Neural crest cell (in vitro differentiated cells): ENCODE data around the gene PREX1. TPM values are rescaled to one million over a fixed set of nuclear protein-coding genes. Genes with fewer than 3 reads are reported as not detected.

Experiments used
- DNase-seq: peaks from one replicate; pipeline ENCODE4 v3.0.0; 2021; ENCODE audit warnings: low read depth, mixed read lengths, low spot score
- H3K27ac Mint-ChIP-seq: one replicate; pipeline ENCODE4 v1.8.0; 2021; ENCODE audit warnings: mild to moderate bottlenecking, mixed read lengths; ENCODE audit not compliant: unreplicated experiment
- H3K27me3 Mint-ChIP-seq: 2 replicates; pipeline ENCODE4 v1.8.0; 2021; ENCODE audit warnings: low read depth, mild to moderate bottlenecking, mixed read lengths
- H3K36me3 Mint-ChIP-seq: 2 replicates; pipeline ENCODE4 v1.8.0; 2021; ENCODE audit warnings: low read depth, mild to moderate bottlenecking, mixed read lengths
- H3K4me1 Mint-ChIP-seq: 2 replicates; pipeline ENCODE4 v1.8.0; 2021; ENCODE audit warnings: mixed read lengths
- H3K4me3 Mint-ChIP-seq: one replicate; pipeline ENCODE4 v1.8.0; 2021; ENCODE audit warnings: mild to moderate bottlenecking, mixed read lengths
- H3K9me3 Mint-ChIP-seq: 2 replicates; pipeline ENCODE4 v1.8.0; 2021; ENCODE audit warnings: mixed read lengths
- CTCF ChIP-seq: fragments of 200-600 bp; sonication (generic); conservative IDR thresholded peaks from 2 replicates; pipeline ENCODE4 v1.5.0; 2021; ENCODE audit warnings: antibody characterized with exemption, mild to moderate bottlenecking
- total RNA-seq: library from RNA; stranded (reverse); gene quantifications from 2 replicates; pipeline ENCODE4 v1.2.1, GENCODE V29; 2021

PREX1 gene
- total RNA-seq, 1 donor from 2014 or later: 72.4 TPM

- no peak for DNase-seq
- no peaks in the 10 kb centered on the region for H3K9me3 Mint-ChIP-seq
- no peak overlapping the region for H3K4me3 Mint-ChIP-seq
- no peaks in the 10 kb centered on the region for H3K27me3 Mint-ChIP-seq
- H3K36me3 Mint-ChIP-seq: peaks cover 39% of the 10 kb centered on the region
- TF ChIP-seq CTCF: no peak
- peaks cover 13% of the 10 kb centered on the region for H3K4me1 Mint-ChIP-seq
- peak overlapping the region; percentile 65 for H3K27ac Mint-ChIP-seq
Observed at GRCh38 chr20:48658505-48658904, 169.3 kb downstream of the PREX1 start.

GRCh38 chr20:48658198-48658476 lies 169.7 kb downstream of the PREX1 start:
- peaks cover 39% of the 10 kb centered on the region for H3K36me3 Mint-ChIP-seq
- H3K27me3 Mint-ChIP-seq: no peaks in the 10 kb centered on the region
- no peak for DNase-seq
- no peak for TF ChIP-seq CTCF
- no peaks in the 10 kb centered on the region for H3K9me3 Mint-ChIP-seq
- peak overlapping the region; percentile 65 for H3K27ac Mint-ChIP-seq
- H3K4me3 Mint-ChIP-seq: no peak overlapping the region
- H3K4me1 Mint-ChIP-seq: peaks cover 13% of the 10 kb centered on the region

GRCh38 chr20:48657426-48658197 lies 170.2 kb downstream of the PREX1 start:
- no peak overlapping the region for H3K27ac Mint-ChIP-seq
- peaks cover 36% of the 10 kb centered on the region for H3K36me3 Mint-ChIP-seq
- H3K9me3 Mint-ChIP-seq: no peaks in the 10 kb centered on the region
- peak overlapping the region; percentile 11 for H3K4me3 Mint-ChIP-seq
- DNase-seq: peak; percentile 68
- H3K4me1 Mint-ChIP-seq: peaks cover 13% of the 10 kb centered on the region
- H3K27me3 Mint-ChIP-seq: no peaks in the 10 kb centered on the region
- TF ChIP-seq CTCF: peak; percentile 97

- no peaks in the 10 kb centered on the region for H3K27me3 Mint-ChIP-seq
- DNase-seq: peak; percentile 37
- H3K4me1 Mint-ChIP-seq: peaks cover 13% of the 10 kb centered on the region
- H3K36me3 Mint-ChIP-seq: peaks cover 36% of the 10 kb centered on the region
- H3K9me3 Mint-ChIP-seq: no peaks in the 10 kb centered on the region
- peak overlapping the region; percentile 57 for H3K27ac Mint-ChIP-seq
- TF ChIP-seq CTCF: peak; percentile 39
- no peak overlapping the region for H3K4me3 Mint-ChIP-seq
Observed at GRCh38 chr20:48656661-48657211, 171.1 kb downstream of the PREX1 start.

- H3K9me3 Mint-ChIP-seq: no peaks in the 10 kb centered on the region
- no peaks in the 10 kb centered on the region for H3K27me3 Mint-ChIP-seq
- peaks cover 33% of the 10 kb centered on the region for H3K36me3 Mint-ChIP-seq
- TF ChIP-seq CTCF: no peak
- no peak overlapping the region for H3K4me3 Mint-ChIP-seq
- H3K27ac Mint-ChIP-seq: no peak overlapping the region
- DNase-seq: no peak
- H3K4me1 Mint-ChIP-seq: peaks cover 13% of the 10 kb centered on the region
Observed at GRCh38 chr20:48656137-48656536, 171.7 kb downstream of the PREX1 start.
